HepG2 (cell line): ENCODE data around the gene BLOC1S4. TPM values are rescaled to one million over a fixed set of nuclear protein-coding genes. Genes with fewer than 3 reads are reported as not detected.

Source experiments
- GABPA ChIP-seq, 2 experiments: IDR thresholded peaks; 2 replicates each; pipeline ENCODE4 v1.6.1; 2011 to 2016; ENCODE audit warnings: low read depth in 2 of 2, low read length in 1 of 2, missing biosample characterization in 1 of 2, missing genetic modification characterization in 1 of 2
- ISX ChIP-seq: sonication (generic); formaldehyde crosslinking; conservative IDR thresholded peaks from 2 replicates; pipeline ENCODE4 v1.5.0; 2020; ENCODE audit warnings: missing genetic modification reagents
- KLF13 ChIP-seq: sonication (generic); formaldehyde crosslinking; IDR thresholded peaks from 2 replicates; pipeline ENCODE4 v1.4.0; 2020; ENCODE audit warnings: mild to moderate bottlenecking, missing genetic modification reagents
- RBM22 ChIP-seq: fragments of 200-400 bp; formaldehyde crosslinking; optimal IDR thresholded peaks from 2 replicates; pipeline ENCODE3; 2017; ENCODE audit warnings: mild to moderate bottlenecking, low read length, moderate library complexity
- SOX5 ChIP-seq: IDR thresholded peaks from 2 replicates; pipeline ENCODE4 v1.6.1; 2016; ENCODE audit warnings: borderline replicate concordance
- TARDBP ChIP-seq: sonication (generic); formaldehyde crosslinking; IDR thresholded peaks from 2 replicates; pipeline ENCODE4 v1.8.0; 2022; ENCODE audit warnings: mild to moderate bottlenecking, missing genetic modification reagents
- ZNF136 ChIP-seq: sonication (generic); formaldehyde crosslinking; IDR thresholded peaks from 2 replicates; pipeline ENCODE4 v1.8.1; 2022; ENCODE audit warnings: low read depth, mild to moderate bottlenecking, moderate library complexity, missing genetic modification reagents
- ZNF446 ChIP-seq: sonication (generic); formaldehyde crosslinking; IDR thresholded peaks from 2 replicates; pipeline ENCODE4 v1.5.0; 2020; ENCODE audit warnings: mild to moderate bottlenecking, missing genetic modification reagents
- ZNF562 ChIP-seq: sonication (generic); formaldehyde crosslinking; IDR thresholded peaks from 2 replicates; pipeline ENCODE4 v1.8.0; 2022; ENCODE audit warnings: missing genetic modification reagents, borderline replicate concordance
- ZNF615 ChIP-seq: sonication (generic); formaldehyde crosslinking; IDR thresholded peaks from 2 replicates; pipeline ENCODE4 v1.5.0; 2020; ENCODE audit warnings: mild to moderate bottlenecking, missing genetic modification reagents, borderline replicate concordance
- ZNF629 ChIP-seq: sonication (generic); formaldehyde crosslinking; conservative IDR thresholded peaks from 2 replicates; pipeline ENCODE4 v1.5.0; 2020; ENCODE audit warnings: missing genetic modification reagents
- ZNF720 ChIP-seq: sonication (generic); formaldehyde crosslinking; IDR thresholded peaks from 2 replicates; pipeline ENCODE4 v1.4.0; 2020; ENCODE audit warnings: missing genetic modification reagents
- polyA plus RNA-seq, 8 experiments: library from polyadenylated mRNA; depleted of rRNA in 3 of 8; stranded (reverse) in 7 of 8; unstranded in 1 of 8; fragments of >200 nt; fragmentation: Illumina TruSeq in 4 of 8; extraction: Trizol in 4 of 8; gene quantifications; 2 replicates each; pipeline versions ENCODE4 v1.2.1 to v1.2.3, GENCODE V29; 2011 to 2016; ENCODE audit warnings: low read depth in 4 of 8, missing spikeins in 1 of 8, mixed read lengths in 1 of 8; ENCODE audit not compliant: insufficient read depth in 1 of 8
- total RNA-seq, 5 experiments: library from RNA; depleted of rRNA; stranded (reverse); fragments of >200 nt; fragmentation: Illumina TruSeq; extraction: Trizol; gene quantifications; 2 replicates each; pipeline ENCODE4 v1.2.3, GENCODE V29; 2016; ENCODE audit warnings: low read depth in 1 of 5
- TF ChIP-seq, protein P1 (sequence below): sonication (generic); formaldehyde crosslinking; IDR thresholded peaks from 2 replicates; pipeline ENCODE4 v1.4.0; 2020; ENCODE audit warnings: low read depth, missing genetic modification reagents
- TF ChIP-seq, protein P2 (sequence below): sonication (generic); formaldehyde crosslinking; IDR thresholded peaks from 2 replicates; pipeline ENCODE4 v1.5.1; 2020; ENCODE audit warnings: missing genetic modification reagents, mild to moderate bottlenecking, borderline replicate concordance
- TF ChIP-seq, protein P3 (sequence below): sonication (generic); formaldehyde crosslinking; IDR thresholded peaks from 2 replicates; pipeline ENCODE4 v1.4.0; 2020; ENCODE audit warnings: missing genetic modification reagents
- TF ChIP-seq, protein P4 (sequence below): sonication (generic); formaldehyde crosslinking; IDR thresholded peaks from 2 replicates; pipeline ENCODE4 v1.4.0; 2020; ENCODE audit warnings: mild to moderate bottlenecking, missing genetic modification reagents
- TF ChIP-seq, protein P5 (sequence below): sonication (generic); formaldehyde crosslinking; IDR thresholded peaks from 2 replicates; pipeline ENCODE4 v1.5.0; 2020; ENCODE audit warnings: missing genetic modification reagents, mild to moderate bottlenecking, borderline replicate concordance

Gene BLOC1S4
- total and polyA plus RNA-seq, 2 of the 13 experiments (the other 11 are each of a cell fraction or from before 2014, with no cell fraction given), result 15.5 to 20.9 TPM

DNA sequence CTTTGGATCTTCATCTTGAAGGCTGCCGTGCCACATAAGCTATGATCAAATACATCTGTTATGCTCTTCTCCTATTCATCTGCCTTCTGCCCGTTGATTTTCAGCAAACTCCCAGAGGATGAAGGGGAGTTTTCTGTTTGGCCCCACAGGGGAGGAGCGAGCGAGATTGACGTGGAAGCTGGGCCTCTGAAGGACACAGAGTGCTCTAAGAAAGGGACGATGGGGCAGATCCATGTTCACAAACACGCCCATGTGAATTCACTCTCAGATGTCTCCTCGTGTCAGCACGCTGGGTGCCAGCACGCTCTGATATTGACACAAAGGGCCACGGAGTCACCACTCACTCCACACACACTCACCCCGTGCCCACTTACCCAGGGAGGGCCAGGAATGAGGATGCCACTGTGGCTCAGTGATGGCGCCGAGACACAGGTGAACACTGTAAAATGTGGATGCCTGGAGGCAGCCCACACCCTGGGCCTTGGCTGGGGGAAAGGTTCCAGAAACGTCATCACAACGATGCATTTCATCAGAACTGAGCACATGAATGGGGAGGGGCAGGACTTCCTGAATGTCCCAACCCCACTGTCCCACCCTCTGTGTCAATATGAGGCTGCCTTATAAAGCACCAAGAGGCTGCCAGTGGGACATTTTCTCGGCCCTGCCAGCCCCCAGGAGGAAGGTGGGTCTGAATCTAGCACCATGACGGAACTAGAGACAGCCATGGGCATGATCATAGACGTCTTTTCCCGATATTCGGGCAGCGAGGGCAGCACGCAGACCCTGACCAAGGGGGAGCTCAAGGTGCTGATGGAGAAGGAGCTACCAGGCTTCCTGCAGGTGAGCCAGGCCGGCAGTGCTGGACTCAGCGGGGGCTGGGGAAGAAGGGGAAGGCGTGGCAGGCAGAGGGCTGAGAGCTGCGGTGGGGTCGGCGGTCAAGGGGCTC lies 22.5 kb upstream of the BLOC1S4 start, which contains the start of gene S100P (continued):
- TF ChIP-seq, protein P1, sequence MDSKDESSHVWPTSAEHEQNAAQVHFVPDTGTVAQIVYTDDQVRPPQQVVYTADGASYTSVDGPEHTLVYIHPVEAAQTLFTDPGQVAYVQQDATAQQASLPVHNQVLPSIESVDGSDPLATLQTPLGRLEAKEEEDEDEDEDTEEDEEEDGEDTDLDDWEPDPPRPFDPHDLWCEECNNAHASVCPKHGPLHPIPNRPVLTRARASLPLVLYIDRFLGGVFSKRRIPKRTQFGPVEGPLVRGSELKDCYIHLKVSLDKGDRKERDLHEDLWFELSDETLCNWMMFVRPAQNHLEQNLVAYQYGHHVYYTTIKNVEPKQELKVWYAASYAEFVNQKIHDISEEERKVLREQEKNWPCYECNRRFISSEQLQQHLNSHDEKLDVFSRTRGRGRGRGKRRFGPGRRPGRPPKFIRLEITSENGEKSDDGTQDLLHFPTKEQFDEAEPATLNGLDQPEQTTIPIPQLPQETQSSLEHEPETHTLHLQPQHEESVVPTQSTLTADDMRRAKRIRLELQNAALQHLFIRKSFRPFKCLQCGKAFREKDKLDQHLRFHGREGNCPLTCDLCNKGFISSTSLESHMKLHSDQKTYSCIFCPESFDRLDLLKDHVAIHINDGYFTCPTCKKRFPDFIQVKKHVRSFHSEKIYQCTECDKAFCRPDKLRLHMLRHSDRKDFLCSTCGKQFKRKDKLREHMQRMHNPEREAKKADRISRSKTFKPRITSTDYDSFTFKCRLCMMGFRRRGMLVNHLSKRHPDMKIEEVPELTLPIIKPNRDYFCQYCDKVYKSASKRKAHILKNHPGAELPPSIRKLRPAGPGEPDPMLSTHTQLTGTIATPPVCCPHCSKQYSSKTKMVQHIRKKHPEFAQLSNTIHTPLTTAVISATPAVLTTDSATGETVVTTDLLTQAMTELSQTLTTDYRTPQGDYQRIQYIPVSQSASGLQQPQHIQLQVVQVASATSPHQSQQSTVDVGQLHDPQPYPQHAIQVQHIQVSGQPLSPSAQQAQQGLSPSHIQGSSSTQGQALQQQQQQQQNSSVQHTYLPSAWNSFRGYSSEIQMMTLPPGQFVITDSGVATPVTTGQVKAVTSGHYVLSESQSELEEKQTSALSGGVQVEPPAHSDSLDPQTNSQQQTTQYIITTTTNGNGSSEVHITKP (CRISPR knock-in tag), result peak; percentile 66; the same call in 1 of the 2 replicates
- TF ChIP-seq ISX (no peak), KLF13 (CRISPR knock-in tag) (no peak), ZNF446 (no peak), ZNF562 (CRISPR knock-in tag) (no peak), RBM22 (peak; percentile 23), TARDBP (CRISPR knock-in tag) (peak; percentile 84; the same call in 1 of the 2 replicates), ZNF615 (CRISPR knock-in tag) (no peak; the same call in 1 of the 2 replicates), GABPA (IDR thresholded peaks at IDR 0.05; ENCODE audit: low read depth, low read length) (no peak), GABPA (CRISPR knock-in tag; IDR thresholded peaks at IDR 0.05; ENCODE audit: low read depth) (no peak), ZNF136 (CRISPR knock-in tag) (no peak), ZNF720 (CRISPR knock-in tag) (no peak), SOX5 (peak; percentile 85), ZNF629 (CRISPR knock-in tag) (no peak)
- TF ChIP-seq, protein P2, sequence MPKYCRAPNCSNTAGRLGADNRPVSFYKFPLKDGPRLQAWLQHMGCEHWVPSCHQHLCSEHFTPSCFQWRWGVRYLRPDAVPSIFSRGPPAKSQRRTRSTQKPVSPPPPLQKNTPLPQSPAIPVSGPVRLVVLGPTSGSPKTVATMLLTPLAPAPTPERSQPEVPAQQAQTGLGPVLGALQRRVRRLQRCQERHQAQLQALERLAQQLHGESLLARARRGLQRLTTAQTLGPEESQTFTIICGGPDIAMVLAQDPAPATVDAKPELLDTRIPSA (CRISPR knock-in tag), result no peak
- TF ChIP-seq, protein P3, sequence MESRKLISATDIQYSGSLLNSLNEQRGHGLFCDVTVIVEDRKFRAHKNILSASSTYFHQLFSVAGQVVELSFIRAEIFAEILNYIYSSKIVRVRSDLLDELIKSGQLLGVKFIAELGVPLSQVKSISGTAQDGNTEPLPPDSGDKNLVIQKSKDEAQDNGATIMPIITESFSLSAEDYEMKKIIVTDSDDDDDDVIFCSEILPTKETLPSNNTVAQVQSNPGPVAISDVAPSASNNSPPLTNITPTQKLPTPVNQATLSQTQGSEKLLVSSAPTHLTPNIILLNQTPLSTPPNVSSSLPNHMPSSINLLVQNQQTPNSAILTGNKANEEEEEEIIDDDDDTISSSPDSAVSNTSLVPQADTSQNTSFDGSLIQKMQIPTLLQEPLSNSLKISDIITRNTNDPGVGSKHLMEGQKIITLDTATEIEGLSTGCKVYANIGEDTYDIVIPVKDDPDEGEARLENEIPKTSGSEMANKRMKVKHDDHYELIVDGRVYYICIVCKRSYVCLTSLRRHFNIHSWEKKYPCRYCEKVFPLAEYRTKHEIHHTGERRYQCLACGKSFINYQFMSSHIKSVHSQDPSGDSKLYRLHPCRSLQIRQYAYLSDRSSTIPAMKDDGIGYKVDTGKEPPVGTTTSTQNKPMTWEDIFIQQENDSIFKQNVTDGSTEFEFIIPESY (CRISPR knock-in tag), result no peak; the same call in 1 of the 2 replicates
- TF ChIP-seq, protein P4, sequence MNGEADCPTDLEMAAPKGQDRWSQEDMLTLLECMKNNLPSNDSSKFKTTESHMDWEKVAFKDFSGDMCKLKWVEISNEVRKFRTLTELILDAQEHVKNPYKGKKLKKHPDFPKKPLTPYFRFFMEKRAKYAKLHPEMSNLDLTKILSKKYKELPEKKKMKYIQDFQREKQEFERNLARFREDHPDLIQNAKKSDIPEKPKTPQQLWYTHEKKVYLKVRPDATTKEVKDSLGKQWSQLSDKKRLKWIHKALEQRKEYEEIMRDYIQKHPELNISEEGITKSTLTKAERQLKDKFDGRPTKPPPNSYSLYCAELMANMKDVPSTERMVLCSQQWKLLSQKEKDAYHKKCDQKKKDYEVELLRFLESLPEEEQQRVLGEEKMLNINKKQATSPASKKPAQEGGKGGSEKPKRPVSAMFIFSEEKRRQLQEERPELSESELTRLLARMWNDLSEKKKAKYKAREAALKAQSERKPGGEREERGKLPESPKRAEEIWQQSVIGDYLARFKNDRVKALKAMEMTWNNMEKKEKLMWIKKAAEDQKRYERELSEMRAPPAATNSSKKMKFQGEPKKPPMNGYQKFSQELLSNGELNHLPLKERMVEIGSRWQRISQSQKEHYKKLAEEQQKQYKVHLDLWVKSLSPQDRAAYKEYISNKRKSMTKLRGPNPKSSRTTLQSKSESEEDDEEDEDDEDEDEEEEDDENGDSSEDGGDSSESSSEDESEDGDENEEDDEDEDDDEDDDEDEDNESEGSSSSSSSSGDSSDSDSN (CRISPR knock-in tag), result peak; percentile 47
- TF ChIP-seq, protein P5, sequence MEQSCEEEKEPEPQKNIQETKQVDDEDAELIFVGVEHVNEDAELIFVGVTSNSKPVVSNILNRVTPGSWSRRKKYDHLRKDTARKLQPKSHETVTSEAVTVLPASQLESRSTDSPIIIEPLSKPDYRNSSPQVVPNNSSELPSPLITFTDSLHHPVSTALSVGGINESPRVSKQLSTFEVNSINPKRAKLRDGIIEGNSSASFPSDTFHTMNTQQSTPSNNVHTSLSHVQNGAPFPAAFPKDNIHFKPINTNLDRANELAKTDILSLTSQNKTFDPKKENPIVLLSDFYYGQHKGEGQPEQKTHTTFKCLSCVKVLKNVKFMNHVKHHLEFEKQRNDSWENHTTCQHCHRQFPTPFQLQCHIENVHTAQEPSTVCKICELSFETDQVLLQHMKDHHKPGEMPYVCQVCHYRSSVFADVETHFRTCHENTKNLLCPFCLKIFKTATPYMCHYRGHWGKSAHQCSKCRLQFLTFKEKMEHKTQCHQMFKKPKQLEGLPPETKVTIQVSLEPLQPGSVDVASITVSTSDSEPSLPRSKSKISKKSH (CRISPR knock-in tag), result no peak; the same call in 1 of the 2 replicates
